Measurements from ENCODE around the gene CRHR1.
A peak's percentile ranks its signal among the peaks of the same experiment; 100 is the strongest.

Gene CRHR1

DNA sequence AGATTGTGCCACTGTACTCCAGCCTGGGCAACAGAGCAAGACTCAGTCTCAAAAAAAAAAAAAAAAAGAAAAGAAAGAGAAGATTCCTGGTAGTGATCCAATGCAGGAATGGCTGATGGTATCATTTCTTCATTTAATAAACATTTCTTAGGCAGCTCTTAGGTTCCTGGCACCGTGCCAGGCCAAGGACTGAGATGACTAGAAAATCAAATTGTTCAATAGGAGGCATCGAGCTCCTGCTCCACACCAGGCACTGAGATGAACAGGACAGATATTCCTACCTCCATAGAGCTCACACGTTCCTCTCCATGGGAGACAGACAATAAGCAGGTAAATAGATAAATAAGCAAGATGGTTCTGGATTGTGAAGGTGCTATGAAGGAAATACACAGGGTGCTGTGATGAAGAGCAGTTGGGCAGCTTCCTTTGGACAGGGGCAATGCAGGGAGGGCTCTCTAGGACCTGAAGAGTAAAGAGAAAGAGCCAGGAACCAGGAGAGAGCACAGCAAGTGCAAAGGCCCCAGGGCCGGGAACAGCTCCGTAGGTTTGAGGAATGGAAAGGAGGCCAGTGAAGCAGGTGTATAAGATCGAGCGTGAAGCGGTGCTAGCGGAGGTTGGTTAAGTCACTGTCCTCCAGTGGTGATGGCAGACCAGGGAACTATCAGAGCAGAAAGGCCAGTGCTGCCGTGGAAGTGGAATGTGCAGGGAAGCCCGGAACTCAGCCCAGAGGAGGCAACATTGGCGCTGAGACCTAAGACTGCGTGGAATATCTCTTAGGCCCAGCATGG is 26.5 kb upstream of the CRHR1 start:
- H3K4me3 ChIP-seq (ENCODE audit: low read depth, low read length), result no peak overlapping the region

DNA sequence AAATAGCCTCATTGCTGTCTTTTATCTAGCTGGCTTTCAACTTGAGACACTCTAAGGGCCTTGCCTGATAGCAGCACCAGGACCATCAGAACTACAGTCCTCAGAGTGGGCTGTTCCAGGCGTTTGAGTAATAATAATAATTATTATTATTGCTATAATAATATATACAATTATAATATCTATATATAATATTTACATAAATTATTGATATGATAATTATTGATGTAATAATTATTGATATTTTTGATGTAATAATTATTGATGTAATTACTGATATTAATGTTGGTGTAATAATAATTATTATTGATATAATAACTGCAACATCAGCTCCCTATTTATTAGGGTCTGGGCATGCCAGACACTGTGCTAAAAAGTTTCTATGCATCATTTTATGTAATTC is 25.6 kb upstream of the CRHR1 start:
- no peak overlapping the region for H3K4me3 ChIP-seq (ENCODE audit: low read depth, low read length)

DNA sequence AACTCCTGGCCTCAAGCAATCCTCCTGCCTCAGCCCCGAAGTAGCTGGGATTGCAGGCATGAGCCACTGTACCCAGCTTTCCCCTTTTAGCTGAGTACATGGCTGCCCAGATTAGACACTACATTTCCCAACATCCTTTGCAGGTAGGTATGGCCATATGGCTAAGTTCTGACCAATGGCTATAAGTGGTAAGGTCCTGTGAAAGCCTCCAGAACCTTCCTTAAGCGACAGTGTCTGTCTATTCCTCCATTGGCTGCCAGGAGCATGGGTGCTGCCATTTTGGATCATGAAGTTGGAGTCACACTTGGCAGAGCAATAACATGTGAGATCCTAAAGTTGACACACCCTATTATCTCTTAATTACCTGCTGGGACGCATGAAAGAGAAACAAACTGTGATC is 24.4 kb upstream of the CRHR1 start:
- no peak overlapping the region for H3K4me3 ChIP-seq (ENCODE audit: low read depth, low read length)

DNA sequence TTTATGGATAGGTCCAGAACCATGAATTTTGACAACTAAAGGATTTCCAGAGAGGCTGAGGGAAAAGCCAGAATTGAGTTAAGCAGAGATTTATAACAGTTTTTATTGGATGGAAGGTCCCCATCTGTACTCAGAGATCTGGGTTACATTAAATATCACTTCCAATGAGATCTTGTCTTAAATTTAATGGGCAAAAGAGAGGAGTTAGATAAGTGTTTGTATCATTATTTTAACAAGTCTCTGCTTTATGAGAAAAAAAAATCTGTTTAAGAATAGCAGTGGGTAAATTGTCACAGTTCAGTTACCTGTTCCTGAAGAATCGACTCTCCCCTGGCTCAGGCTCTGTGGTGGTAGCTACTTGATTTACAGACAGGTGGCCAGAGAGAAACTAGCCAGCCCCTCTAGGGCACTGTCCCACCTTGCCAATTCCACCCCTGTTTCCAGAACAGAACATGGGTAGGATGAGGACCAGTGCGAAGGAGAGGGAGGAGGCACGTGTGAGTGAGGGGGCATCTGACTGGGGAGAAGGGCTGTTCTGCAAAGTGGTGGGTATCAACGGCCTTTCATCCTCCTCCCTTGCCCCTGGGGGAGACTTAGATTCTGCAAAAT is 22.1 kb upstream of the CRHR1 start:
- H3K4me3 ChIP-seq (ENCODE audit: low read depth, low read length), result no peak overlapping the region

DNA sequence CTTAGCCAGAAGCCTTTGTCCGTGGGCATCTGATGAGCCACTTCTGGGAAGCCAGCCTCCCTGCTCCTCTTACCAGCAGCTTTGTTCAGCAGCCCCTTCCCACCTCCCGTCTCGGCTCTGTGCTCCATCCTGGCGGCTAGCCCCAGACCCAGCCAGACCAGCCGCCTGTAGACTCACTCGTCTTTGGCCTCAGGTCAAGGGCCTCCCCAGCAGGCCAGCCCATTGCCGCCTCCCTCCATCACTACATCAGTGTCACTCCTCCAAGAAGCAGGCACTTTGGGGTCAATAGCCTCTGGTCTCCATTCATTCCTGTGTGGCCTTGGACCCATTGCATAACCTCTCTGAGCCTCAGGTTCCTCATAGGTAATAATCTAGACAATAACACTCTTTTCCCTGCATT is 20.9 kb upstream of the CRHR1 start:
- no peak overlapping the region for H3K4me3 ChIP-seq (ENCODE audit: low read depth, low read length)

DNA sequence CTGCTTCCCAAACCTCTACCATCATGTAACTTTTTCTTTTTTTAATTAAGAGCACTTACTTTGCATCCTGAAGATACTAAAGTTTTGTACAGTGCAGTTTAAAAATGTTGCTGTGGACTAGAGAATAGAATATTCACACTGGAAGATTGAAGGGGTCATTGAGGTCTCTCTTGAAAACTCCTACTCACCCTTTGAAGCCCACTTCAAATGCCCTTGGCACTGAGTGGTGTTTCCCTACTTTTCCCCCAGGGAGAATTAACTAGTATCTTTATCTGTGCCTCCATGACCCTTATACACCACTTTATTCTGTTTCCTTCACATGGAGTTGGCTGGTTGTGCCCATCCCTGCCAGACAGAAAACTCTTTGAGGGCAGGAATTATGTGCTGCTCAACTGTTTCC is 19.6 kb upstream of the CRHR1 start:
- no peak overlapping the region for H3K4me3 ChIP-seq (ENCODE audit: low read depth, low read length)

DNA sequence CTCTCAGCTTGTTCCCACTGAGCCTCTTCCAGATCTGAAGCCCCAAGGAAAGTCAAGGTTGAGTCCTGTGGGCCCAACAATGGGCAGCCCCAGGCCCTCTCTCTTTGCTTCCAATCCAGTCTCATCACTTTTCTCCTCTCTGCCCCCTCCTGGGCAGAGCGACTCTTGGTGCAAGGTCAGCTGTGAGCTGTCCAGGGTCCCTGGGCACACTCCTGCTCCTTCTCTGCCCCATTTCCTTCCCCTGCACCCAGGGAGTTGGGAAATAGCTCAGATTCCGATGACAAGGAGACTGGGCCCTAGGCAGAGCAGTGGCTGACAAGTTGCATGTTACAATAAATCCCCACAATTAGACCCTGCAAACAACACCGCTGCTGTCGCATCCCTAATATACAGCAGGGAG is 16.1 kb upstream of the CRHR1 start:
- H3K4me3 ChIP-seq (ENCODE audit: low read depth, low read length), result no peak overlapping the region

DNA sequence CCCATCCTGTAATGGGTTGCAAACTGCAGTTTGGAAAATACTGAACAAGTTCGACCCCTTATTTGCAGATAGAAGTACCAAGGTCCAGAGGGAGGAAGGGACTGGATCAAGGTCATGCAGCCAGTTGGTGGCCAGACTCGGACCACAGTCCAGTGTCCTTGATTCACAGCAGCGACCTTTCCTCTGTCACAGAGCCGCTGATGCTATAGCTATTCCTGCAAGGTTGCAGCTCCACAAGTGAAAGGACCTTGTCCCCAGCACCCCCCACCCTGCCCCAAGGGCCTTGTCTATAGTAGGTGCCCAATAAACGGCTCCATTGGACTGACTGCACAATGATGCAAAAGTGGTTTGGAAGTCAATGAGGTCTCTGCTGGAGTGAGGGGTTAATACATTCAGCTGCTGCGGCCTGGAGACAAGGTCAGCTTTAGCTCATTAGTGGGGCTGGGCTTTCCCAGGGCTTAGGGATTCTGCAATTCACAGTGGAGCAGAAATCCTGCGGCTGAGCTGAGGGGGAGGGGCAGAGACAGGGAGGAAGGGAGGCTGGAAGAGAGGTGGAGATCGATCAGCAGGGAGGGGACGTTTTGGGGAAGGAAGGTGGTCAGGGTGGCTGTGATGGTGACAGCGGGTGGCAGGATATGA is 13.4 kb upstream of the CRHR1 start:
- no peak overlapping the region for H3K4me3 ChIP-seq (ENCODE audit: low read depth, low read length)

DNA sequence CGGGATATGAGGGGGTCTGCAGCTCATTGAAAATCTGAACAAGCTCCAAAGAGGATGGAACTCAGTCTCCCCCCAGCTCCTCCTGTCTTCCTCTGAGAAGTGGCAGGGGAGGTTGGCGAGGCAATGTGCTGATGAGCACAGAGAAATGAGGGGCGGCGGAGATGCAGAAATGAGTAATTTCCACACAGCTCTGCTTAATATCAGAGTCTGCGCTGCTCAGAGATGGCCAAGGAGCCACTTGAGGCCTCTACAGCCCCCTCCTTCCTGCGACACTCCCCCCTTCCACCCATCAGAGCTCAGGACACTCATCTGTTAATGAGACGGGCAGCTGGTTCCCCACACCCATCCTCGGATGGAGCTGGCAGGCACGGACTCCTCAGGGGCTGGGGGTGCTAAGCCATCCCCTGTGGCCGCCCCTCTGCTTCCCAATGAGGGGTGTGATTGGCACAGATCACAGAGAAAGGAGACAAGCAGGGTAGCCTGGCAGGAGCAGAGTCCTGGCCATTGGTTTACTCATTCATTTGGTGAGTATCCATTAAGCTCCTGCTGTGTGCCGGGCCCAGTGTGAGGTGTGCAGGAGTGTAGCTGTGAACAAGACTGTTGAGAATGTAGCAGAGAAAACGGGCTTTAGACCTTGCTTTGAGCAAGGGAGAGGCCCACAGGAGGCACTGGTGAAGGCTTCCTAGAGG is 12.7 kb upstream of the CRHR1 start:
- no peak overlapping the region for H3K4me3 ChIP-seq (ENCODE audit: low read depth, low read length)

DNA sequence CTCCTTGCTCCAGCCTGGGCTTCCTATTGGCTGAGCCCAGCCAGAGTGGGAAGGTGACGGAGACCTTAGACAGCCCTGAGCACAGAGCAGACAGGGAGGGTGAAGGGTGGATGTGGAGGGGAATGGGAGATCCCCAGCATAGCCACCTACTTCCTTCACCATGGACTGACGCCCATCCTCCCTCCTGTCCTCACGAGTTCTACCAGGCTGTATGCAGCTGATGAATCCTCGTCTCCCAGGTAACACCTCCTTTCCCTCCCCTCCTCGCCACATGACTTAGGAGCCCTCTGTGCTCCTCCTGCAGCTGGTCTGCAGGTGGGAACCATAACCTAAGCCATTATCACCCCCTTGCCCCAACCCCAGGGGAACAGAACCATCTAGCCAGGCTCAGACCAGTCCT is 9.0 kb upstream of the CRHR1 start:
- H3K4me3 ChIP-seq (ENCODE audit: low read depth, low read length), result no peak overlapping the region

DNA sequence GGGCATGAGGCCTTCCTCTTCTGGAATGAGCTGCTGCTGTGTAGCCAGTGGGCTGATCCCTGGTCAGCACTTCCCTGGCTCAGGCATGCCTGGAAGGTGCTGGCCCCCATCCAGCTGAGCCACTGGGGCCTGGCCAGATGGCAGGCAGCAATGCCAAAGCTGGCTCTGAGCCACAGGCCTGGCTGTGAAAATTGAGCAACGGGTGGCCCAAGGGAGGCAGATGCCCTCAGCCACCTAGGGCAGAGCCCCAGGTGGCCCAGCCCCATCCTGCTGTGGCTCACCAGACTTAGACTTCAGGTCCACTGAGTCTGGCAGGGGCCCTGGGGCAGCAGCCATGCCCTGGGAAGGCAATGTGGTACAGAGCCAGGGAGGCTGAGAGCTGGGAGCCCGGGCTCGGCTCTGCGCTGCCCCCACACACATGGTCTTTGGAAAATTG is 8.5 kb upstream of the CRHR1 start:
- no peak overlapping the region for H3K4me3 ChIP-seq (ENCODE audit: low read depth, low read length)

DNA sequence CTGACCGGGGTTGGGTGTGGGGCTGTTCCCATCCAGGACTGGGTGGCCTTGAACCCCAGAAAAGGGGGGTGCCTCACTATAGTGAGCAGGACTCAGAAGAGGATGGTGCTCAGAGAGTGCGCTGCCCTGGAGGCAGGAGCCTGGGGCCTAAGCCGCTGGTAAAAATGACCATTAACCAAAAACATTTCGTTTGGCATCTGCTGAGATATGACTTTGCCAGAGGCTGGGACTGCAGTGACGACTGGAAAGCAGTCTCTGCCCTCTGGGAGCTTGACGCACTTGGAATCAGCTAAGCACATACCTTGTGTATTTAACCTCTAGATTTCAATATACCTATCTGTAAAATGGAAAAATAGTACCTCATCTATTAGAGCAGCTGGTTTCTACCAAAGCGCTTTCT is 7.2 kb upstream of the CRHR1 start:
- no peak overlapping the region for H3K4me3 ChIP-seq (ENCODE audit: low read depth, low read length)

DNA sequence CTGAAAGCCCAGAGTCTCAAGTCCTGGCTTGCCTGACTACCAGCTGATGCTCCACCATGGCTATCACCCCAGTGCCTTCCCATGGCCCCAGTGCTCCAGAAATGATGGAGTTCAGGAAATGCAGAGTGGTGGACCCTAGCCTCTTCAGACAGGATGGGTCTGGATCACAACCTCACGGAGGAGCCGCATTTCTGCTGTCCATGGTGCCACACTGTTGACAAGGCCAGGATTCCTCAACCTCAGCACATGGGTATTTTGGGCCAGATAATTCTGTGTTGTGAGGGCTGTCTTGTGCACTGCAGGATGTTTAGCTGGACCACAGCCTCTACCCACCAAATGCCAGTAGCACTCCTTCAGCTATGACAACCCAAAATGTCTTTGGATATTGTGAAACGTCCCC is 6.7 kb upstream of the CRHR1 start:
- H3K4me3 ChIP-seq (ENCODE audit: low read depth, low read length), result no peak overlapping the region

DNA sequence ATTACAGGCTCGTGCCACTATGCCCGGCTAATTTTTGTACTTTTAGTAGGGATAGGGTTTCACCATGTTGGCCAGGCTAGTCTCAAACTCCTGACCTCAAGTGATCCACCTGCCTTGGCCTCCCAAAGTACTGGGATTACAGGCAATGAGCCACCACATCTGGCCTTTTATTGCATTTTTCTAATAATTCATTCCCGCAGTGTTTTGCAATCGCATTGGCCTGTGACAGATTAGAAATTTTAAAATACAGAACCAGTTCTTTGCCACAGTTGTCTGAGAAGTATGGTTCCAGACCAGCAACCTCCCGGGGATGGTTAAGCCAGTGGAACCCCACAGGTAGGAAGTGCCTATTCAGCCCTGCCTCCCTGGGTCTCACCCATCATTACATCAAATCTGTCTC is 3.2 kb upstream of the CRHR1 start:
- no peak overlapping the region for H3K4me3 ChIP-seq (ENCODE audit: low read depth, low read length)

DNA sequence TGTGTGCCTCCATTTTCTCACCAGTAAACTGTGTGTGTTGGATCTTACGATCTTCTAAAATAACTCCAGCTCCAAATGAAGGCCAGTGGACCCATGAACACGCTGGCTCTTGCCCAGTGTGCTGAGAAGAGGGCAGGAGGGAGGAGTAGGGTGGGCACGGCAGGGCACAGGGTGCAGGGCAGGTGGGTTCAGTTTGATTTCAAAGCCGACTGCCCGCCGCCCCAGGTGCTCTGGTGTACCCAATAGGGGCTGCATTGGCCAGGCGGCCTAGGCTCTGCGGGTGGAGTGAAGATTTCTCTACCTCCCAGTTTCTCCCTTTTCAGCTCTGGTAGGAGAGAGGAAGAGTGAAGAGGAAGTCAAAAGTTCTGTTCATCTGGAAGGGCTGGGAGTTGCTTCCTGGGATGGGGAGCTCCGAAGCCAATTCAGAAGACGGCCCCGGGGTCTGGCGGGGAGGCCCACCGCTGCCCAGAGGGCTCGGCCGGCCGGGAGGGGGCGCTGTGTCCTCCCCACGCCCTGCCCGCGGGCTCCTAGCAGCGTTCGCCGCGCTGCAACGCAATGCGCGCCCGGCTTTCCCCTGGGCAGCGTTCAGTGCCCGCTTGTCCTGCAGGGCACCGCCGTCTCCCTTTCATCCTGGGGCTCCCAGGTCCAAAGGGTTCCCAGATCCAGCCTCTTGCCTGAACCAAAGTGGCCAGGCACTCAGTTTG is 1.1 kb upstream of the CRHR1 start:
- peak overlapping the region; percentile 15 for H3K4me3 ChIP-seq (ENCODE audit: low read depth, low read length)

DNA sequence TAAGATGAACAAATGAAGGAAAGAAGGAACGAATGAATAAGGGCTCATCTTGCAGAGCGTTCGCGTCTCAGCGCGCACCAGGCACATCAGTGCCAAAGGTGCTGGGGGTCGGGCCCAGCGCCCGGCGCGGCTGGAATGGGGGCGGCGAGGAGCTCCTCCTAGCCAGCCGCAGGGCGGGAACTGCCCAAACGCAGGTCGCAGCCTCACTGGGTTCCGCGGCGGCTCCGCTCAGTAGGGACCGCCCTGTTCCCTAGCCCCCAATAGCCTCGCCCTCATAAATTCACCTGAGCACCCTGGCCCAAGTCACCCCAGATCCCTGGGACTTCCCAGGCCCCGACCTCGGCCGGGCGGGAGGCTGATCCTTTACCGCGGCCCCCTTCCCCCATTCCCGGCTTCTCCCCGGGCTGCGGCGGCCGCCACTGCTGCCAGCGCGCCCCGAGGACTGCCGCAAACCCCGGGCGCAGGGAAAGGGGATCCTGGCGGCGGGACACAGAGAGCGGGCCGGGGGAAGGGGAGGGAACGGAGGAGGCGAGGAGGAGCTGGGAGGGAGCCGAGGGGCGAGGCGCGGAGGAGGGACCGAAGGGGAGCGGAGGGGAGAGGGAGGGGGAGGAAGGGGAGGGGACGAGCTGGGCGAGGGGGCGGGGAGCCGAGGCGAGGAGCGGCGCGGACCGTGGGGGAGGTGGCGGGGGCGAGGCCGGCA is 377 bp upstream of the CRHR1 start:
- peak overlapping the region; percentile 15 for H3K4me3 ChIP-seq (ENCODE audit: low read depth, low read length)

DNA sequence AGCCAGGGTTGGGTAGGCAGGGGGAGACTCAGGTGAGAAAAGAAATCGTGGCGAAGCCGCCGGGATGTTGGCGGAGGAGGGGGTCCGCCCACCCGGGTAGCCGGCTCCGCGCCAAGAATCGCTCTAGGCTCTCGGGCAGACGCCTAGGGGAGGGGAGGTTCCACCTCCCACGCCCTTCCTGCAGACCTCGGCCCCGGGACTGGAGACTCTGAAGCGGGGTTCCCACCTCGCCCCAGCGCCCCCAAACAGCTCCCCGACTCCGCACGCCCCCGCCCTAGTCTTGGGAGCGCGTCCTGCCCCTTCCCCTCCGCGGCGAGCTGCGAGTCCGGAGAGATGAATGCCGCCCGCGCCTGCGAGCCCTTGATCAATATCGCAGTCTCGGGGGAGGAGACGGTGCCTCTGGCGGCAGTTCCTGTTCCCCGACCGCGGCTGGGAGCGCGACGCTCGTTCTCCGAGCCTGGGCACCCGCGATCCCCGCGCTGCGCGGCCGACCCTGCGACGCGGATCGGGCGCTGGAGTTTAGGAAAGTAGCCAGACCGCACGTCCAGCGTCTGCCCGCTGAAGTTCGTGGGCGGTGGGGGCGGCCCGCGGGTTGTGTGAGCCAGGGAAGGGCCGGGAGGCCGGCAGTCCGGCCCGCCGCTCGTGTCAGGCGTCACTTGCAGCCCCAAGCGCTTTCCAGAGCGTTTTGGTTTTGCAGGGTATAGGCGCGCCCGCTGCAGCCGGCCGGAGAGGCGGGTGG is 790 bp downstream of the CRHR1 start:
- H3K4me3 ChIP-seq (ENCODE audit: low read depth, low read length), result peak overlapping the region; percentile 35

DNA sequence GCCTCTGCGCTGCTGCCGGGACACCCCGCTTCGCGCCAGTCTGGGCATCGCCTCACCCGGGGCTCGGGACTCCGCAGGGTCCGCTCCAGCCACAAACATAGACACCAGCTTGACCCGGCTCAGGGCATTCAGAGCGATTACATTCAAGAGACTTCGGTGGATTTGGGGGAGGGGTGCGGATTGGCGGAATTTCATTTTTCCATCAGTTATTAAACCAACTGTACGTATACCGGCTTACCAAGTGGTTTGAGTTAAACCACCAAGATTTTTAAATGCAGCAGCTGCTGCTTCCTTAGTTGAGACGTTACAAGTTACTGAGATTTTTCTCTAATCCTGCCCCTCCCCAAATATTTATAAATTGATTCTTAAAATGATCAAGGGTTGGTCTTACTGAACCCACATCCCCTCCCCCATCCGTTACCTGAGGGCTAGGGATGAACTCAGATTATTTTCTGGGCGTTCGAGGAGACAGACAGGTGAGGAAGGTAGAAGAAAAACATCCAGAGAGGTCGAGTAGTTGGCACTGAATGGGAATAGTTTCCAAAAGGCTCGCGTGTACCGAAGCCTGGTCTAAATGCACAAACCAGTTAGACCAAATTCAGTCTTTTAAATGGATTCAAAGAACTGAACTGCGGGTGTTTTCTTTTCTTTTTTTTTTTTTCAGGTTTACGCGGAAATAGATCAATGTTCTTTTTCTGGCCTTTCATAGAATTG is 1.5 kb downstream of the CRHR1 start:
- H3K4me3 ChIP-seq (ENCODE audit: low read depth, low read length), result peak overlapping the region; percentile 35

DNA sequence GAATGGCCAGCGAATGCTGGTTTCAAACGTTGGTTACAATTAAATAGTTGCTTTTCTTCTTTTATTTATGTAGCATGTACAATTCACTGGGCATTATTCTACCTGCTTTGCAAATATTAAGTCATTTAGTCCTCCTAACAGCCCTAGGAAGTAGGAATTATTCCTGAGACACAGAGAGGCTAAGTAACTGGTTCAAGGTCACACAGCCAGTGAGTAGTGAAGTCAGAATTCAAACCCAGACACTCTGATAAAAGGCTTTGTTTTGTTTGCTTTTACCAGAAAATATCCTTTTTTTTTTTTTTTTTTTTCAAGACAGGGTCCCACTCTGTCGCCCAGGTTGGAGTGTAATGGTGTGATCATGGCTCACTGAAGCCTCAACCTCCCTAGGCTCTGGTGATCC is 2.2 kb downstream of the CRHR1 start:
- no peak overlapping the region for H3K4me3 ChIP-seq (ENCODE audit: low read depth, low read length)

Measured in iPS-11a (cell line).